ENCODE measurements around the gene TUBA1C. TPM values are rescaled to one million over a fixed set of nuclear protein-coding genes. Genes with fewer than 3 reads are reported as not detected.

Gene TUBA1C
- total RNA-seq, 4 donors from 2014 or later, result 45.5 to 142 (median 55.1) TPM

- TF ChIP-seq CTCF (IDR thresholded peaks at IDR 0.05), result no peak
- no peak for TF ChIP-seq POLR2A (IDR thresholded peaks at IDR 0.05)
- TF ChIP-seq EP300 (IDR thresholded peaks at IDR 0.05), result no peak
- no peaks in the 10 kb centered on the region for H3K36me3 ChIP-seq
- H3K4me1 ChIP-seq, result peaks cover 0 to 14% (median 4%) of the 10 kb centered on the region in 4 donors
- H3K4me3 ChIP-seq, result no peak overlapping the region
- 60 to 66% methylated on average over 7 of the region's 7 CpGs for WGBS, 2 donors
- no peak for DNase-seq (ENCODE audit: low spot score in 2 of 2)
- no peaks in the 10 kb centered on the region for H3K9me3 ChIP-seq
- H3K27ac ChIP-seq, result no peak overlapping the region
- H3K27me3 ChIP-seq, result no peaks in the 10 kb centered on the region
These were observed 39.2 kb upstream of the TUBA1C start for GRCh38 chr12:49225576-49226166.

GRCh38 chr12:49227713-49228112 lies 37.2 kb upstream of the TUBA1C start:
- no peak overlapping the region for H3K4me3 ChIP-seq
- H3K36me3 ChIP-seq, result no peaks in the 10 kb centered on the region
- no peak overlapping the region for H3K27ac ChIP-seq
- H3K27me3 ChIP-seq, result no peaks in the 10 kb centered on the region
- H3K4me1 ChIP-seq, result peaks cover 0 to 15% (median 4%) of the 10 kb centered on the region in 4 donors
- 91 to 98% methylated on average over 3 of the region's 3 CpGs for WGBS, 2 donors
- no peaks in the 10 kb centered on the region for H3K9me3 ChIP-seq
- no peak for DNase-seq (ENCODE audit: low spot score in 2 of 2)
- TF ChIP-seq POLR2A (IDR thresholded peaks at IDR 0.05) (no peak), CTCF (IDR thresholded peaks at IDR 0.05) (no peak), EP300 (IDR thresholded peaks at IDR 0.05) (no peak)

- Histone ChIP-seq H3K9me3 (no peaks in the 10 kb centered on the region), H3K4me1 (peaks cover 0 to 21% (median 4%) of the 10 kb centered on the region in 4 donors), H3K36me3 (no peaks in the 10 kb centered on the region), H3K27me3 (no peaks in the 10 kb centered on the region), H3K27ac (no peak overlapping the region), H3K4me3 (no peak overlapping the region)
- no peak for DNase-seq (ENCODE audit: low spot score in 2 of 2)
- 87 to 88% methylated on average over 3 of the region's 3 CpGs for WGBS, 2 donors
- TF ChIP-seq CTCF (IDR thresholded peaks at IDR 0.05) (no peak), POLR2A (IDR thresholded peaks at IDR 0.05) (no peak), EP300 (IDR thresholded peaks at IDR 0.05) (no peak)
These were observed 36.2 kb upstream of the TUBA1C start for GRCh38 chr12:49228653-49229052.

- TF ChIP-seq CTCF (IDR thresholded peaks at IDR 0.05) (no peak), EP300 (IDR thresholded peaks at IDR 0.05) (no peak), POLR2A (IDR thresholded peaks at IDR 0.05) (no peak)
- Histone ChIP-seq H3K36me3 (no peaks in the 10 kb centered on the region), H3K4me1 (peaks cover 0 to 29% (median 8%) of the 10 kb centered on the region in 4 donors), H3K9me3 (no peaks in the 10 kb centered on the region), H3K27me3 (no peaks in the 10 kb centered on the region), H3K4me3 (no peak overlapping the region), H3K27ac (no peak overlapping the region)
- 91 to 92% methylated on average over 6 of the region's 6 CpGs for WGBS, 2 donors
- DNase-seq (ENCODE audit: low spot score in 2 of 2), result no peak
These were observed 34.6 kb upstream of the TUBA1C start for GRCh38 chr12:49230176-49230804.

- TF ChIP-seq POLR2A (IDR thresholded peaks at IDR 0.05) (no peak), CTCF (IDR thresholded peaks at IDR 0.05) (no peak), EP300 (IDR thresholded peaks at IDR 0.05) (no peak)
- DNase-seq (ENCODE audit: low spot score in 2 of 2), result no peak
- H3K27ac ChIP-seq, result no peak overlapping the region
These were observed 34.1 kb upstream of the TUBA1C start for GRCh38 chr12:49230805-49231194.

More at GRCh38 chr12:49230805-49231194, 34.1 kb upstream of the TUBA1C start:
- H3K4me3 ChIP-seq, result no peak overlapping the region
- 68 to 78% methylated on average over 3 of the region's 3 CpGs for WGBS, 2 donors
- H3K27me3 ChIP-seq, result no peaks in the 10 kb centered on the region
- no peaks in the 10 kb centered on the region for H3K36me3 ChIP-seq
- peaks cover 0 to 32% (median 8%) of the 10 kb centered on the region in 4 donors for H3K4me1 ChIP-seq
- no peaks in the 10 kb centered on the region for H3K9me3 ChIP-seq
